Muscle of leg (tissue), 11 donors: ENCODE data around the gene RGMA. TPM values are rescaled to one million over a fixed set of nuclear protein-coding genes. Genes with fewer than 3 reads are reported as not detected.

Source experiments
- DNase-seq: peaks from one replicate; pipeline ENCODE4 v3.0.0; 2013
- H3K27ac ChIP-seq: one replicate; pipeline ENCODE4 v1.5.1; 2013; ENCODE audit warnings: mild to moderate bottlenecking, low read length, control low read depth
- H3K27me3 ChIP-seq: one replicate; pipeline ENCODE4 v1.6.1; 2013; ENCODE audit warnings: low read length; ENCODE audit not compliant: control insufficient read depth, insufficient read depth
- H3K36me3 ChIP-seq: one replicate; pipeline ENCODE4 v1.6.1; 2013; ENCODE audit warnings: low read length; ENCODE audit not compliant: control insufficient read depth, insufficient read depth
- H3K4me1 ChIP-seq: one replicate; pipeline ENCODE4 v1.6.1; 2013; ENCODE audit warnings: low read length; ENCODE audit not compliant: control insufficient read depth, insufficient read depth
- H3K4me3 ChIP-seq: one replicate; pipeline ENCODE4 v1.5.1; 2013; ENCODE audit warnings: low read length, control low read depth
- H3K9me3 ChIP-seq: replicated peaks from 2 replicates; pipeline ENCODE4 v1.6.1; 2013; ENCODE audit warnings: low read depth, low read length; ENCODE audit not compliant: control insufficient read depth
- WGBS: methylation state at CpG from one replicate; pipeline ENCODE4 v1.1.5; 2013; ENCODE audit warnings: missing lambda C conversion rate; ENCODE audit not compliant: insufficient coverage; 5-methylcytosine and 5-hydroxymethylcytosine counted together
- polyA plus RNA-seq, 8 donors: library from polyadenylated mRNA; unstranded; fragments of 120-200 nt; gene quantifications; one replicate each; pipeline versions ENCODE4 v1.2.1 to v1.2.3, GENCODE V29; 2013; ENCODE audit warnings: inconsistent platforms in 1 of 8, low replicate concordance in 1 of 8; ENCODE audit not compliant: insufficient read length in 8 of 8, insufficient read depth in 1 of 8
- total RNA-seq: library from RNA; stranded (reverse); fragments of 120-200 nt; gene quantifications from one replicate; pipeline ENCODE4 v1.2.4, GENCODE V29; 2013

RGMA gene
- total and polyA plus RNA-seq, 9 donors = 16.4 to 90.8 (median 68.9) TPM

- Histone ChIP-seq H3K4me3 (no peak overlapping the region), H3K4me1 (peaks cover 41% of the 10 kb centered on the region), H3K27me3 (no peaks in the 10 kb centered on the region), H3K36me3 (no peaks in the 10 kb centered on the region), H3K9me3 (no peaks in the 10 kb centered on the region), H3K27ac (peak overlapping the region; percentile 92)
- DNase-seq = no peak
- 25% methylated on average over 2 of the region's 3 CpGs for WGBS
Observed at GRCh38 chr15:93126148-93126547, 37.1 kb upstream of the RGMA start.

- Histone ChIP-seq H3K36me3 (no peaks in the 10 kb centered on the region), H3K27me3 (no peaks in the 10 kb centered on the region), H3K4me1 (peaks cover 41% of the 10 kb centered on the region), H3K27ac (peak overlapping the region; percentile 65), H3K9me3 (no peaks in the 10 kb centered on the region), H3K4me3 (no peak overlapping the region)
- 60% methylated on average over 2 of the region's 4 CpGs for WGBS
- DNase-seq = peak; percentile 25
Observed at GRCh38 chr15:93124126-93124525, 35.1 kb upstream of the RGMA start.

GRCh38 chr15:93121973-93122910, 33.2 kb upstream of the RGMA start:
- H3K4me1 ChIP-seq = peaks cover 35% of the 10 kb centered on the region
- H3K9me3 ChIP-seq = no peaks in the 10 kb centered on the region
- H3K4me3 ChIP-seq = no peak overlapping the region
- DNase-seq = peak; percentile 68
- 59% methylated on average over 13 of the region's 20 CpGs for WGBS
- H3K36me3 ChIP-seq = no peaks in the 10 kb centered on the region
- H3K27ac ChIP-seq = peak overlapping the region; percentile 58
- no peaks in the 10 kb centered on the region for H3K27me3 ChIP-seq

GRCh38 chr15:93121107-93121506, 32.1 kb upstream of the RGMA start:
- no peaks in the 10 kb centered on the region for H3K36me3 ChIP-seq
- no peak for DNase-seq
- 70% methylated on average over 4 of the region's 5 CpGs for WGBS
- no peaks in the 10 kb centered on the region for H3K9me3 ChIP-seq
- no peak overlapping the region for H3K4me3 ChIP-seq
- no peaks in the 10 kb centered on the region for H3K27me3 ChIP-seq
- H3K4me1 ChIP-seq = peaks cover 25% of the 10 kb centered on the region
- H3K27ac ChIP-seq = no peak overlapping the region

GRCh38 chr15:93118904-93119303, 29.9 kb upstream of the RGMA start:
- no peak overlapping the region for H3K4me3 ChIP-seq
- H3K27me3 ChIP-seq = no peaks in the 10 kb centered on the region
- H3K36me3 ChIP-seq = no peaks in the 10 kb centered on the region
- peaks cover 7% of the 10 kb centered on the region for H3K4me1 ChIP-seq
- no peaks in the 10 kb centered on the region for H3K9me3 ChIP-seq
- no peak for DNase-seq
- no CpG with 5 or more reads among the region's 3 CpGs for WGBS
- H3K27ac ChIP-seq = no peak overlapping the region

GRCh38 chr15:93111451-93111850, 22.4 kb upstream of the RGMA start:
- no peak for DNase-seq
- Histone ChIP-seq H3K36me3 (no peaks in the 10 kb centered on the region), H3K27ac (no peak overlapping the region), H3K4me3 (no peak overlapping the region), H3K27me3 (peaks cover 12% of the 10 kb centered on the region), H3K9me3 (no peaks in the 10 kb centered on the region), H3K4me1 (peaks cover 6% of the 10 kb centered on the region)
- 95% methylated on average over 2 of the region's 5 CpGs for WGBS

GRCh38 chr15:93110502-93111040, 21.6 kb upstream of the RGMA start:
- peaks cover 12% of the 10 kb centered on the region for H3K27me3 ChIP-seq
- WGBS = 61% methylated on average over 2 of the region's 5 CpGs

GRCh38 chr15:93109336-93110102, 20.5 kb upstream of the RGMA start:
- Histone ChIP-seq H3K27ac (no peak overlapping the region), H3K36me3 (no peaks in the 10 kb centered on the region), H3K4me3 (no peak overlapping the region), H3K4me1 (peaks cover 6% of the 10 kb centered on the region), H3K27me3 (peaks cover 12% of the 10 kb centered on the region), H3K9me3 (no peaks in the 10 kb centered on the region)
- no peak for DNase-seq
- WGBS = 33% methylated on average over 27 of the region's 46 CpGs

More at GRCh38 chr15:93110502-93111040, 21.6 kb upstream of the RGMA start:
- Histone ChIP-seq H3K4me1 (peaks cover 6% of the 10 kb centered on the region), H3K4me3 (no peak overlapping the region), H3K36me3 (no peaks in the 10 kb centered on the region), H3K9me3 (no peaks in the 10 kb centered on the region), H3K27ac (no peak overlapping the region)
- no peak for DNase-seq

GRCh38 chr15:93107646-93108045, 18.6 kb upstream of the RGMA start:
- 80% methylated on average over 1 of the region's 2 CpGs for WGBS
- H3K9me3 ChIP-seq = peaks cover 6% of the 10 kb centered on the region
- no peak for DNase-seq
- H3K4me3 ChIP-seq = no peak overlapping the region
- H3K4me1 ChIP-seq = peaks cover 6% of the 10 kb centered on the region
- peaks cover 12% of the 10 kb centered on the region for H3K27me3 ChIP-seq
- H3K36me3 ChIP-seq = no peaks in the 10 kb centered on the region
- no peak overlapping the region for H3K27ac ChIP-seq

- Histone ChIP-seq H3K4me3 (no peak overlapping the region), H3K4me1 (peaks cover 6% of the 10 kb centered on the region), H3K36me3 (no peaks in the 10 kb centered on the region), H3K9me3 (peaks cover 6% of the 10 kb centered on the region), H3K27me3 (peaks cover 11% of the 10 kb centered on the region), H3K27ac (no peak overlapping the region)
- no CpG with 5 or more reads among the region's 2 CpGs for WGBS
- no peak for DNase-seq
Observed at GRCh38 chr15:93105485-93105884, 16.5 kb upstream of the RGMA start.
